CD4-positive, alpha-beta T cell treated with Interleukin-15 for 1 hour (primary cell): ENCODE results near the gene OR52N4.
"Not testable (repeated sequence)": the region's sequence is repeated elsewhere in the genome, so short reads cannot be mapped to it uniquely, and the experiment has no call there.

Source experiments
- DNase-seq: peaks from one replicate; pipeline ENCODE4 v3.0.0-alpha.2; 2020

The OR52N4 gene

GRCh38 chr11:5753943-5754342, at the start of gene OR52N4:
Gene OR52N4 (plus strand): TSS chr11:5754243. CDS start chr11:5754741, 498 bp downstream.
- no peak for DNase-seq

- no peak for DNase-seq
Observed at GRCh38 chr11:5705688-5706087, 48.4 kb upstream of the OR52N4 start.

- no peak for DNase-seq
Observed at GRCh38 chr11:5712507-5712906, 41.5 kb upstream of the OR52N4 start.

- no peak for DNase-seq
Observed at GRCh38 chr11:5713695-5714094, 40.3 kb upstream of the OR52N4 start.

GRCh38 chr11:5716518-5716917, 37.5 kb upstream of the OR52N4 start:
- not testable (repeated sequence) for DNase-seq

GRCh38 chr11:5719703-5720495, 34.1 kb upstream of the OR52N4 start:
- DNase-seq, result no peak

GRCh38 chr11:5722622-5723021, 31.4 kb upstream of the OR52N4 start:
- DNase-seq, result no peak

- no peak for DNase-seq
Observed at GRCh38 chr11:5726351-5726750, 27.7 kb upstream of the OR52N4 start.

GRCh38 chr11:5727691-5728090, 26.4 kb upstream of the OR52N4 start:
- no peak for DNase-seq

GRCh38 chr11:5736396-5736795, 17.6 kb upstream of the OR52N4 start, which contains the start of gene OR56B1:
Gene OR56B1 (plus strand): TSS chr11:5736448. CDS start chr11:5736517, 69 bp downstream.
- no peak for DNase-seq

GRCh38 chr11:5737091-5737490, 17.0 kb upstream of the OR52N4 start:
- no peak for DNase-seq

GRCh38 chr11:5737670-5738392, 16.2 kb upstream of the OR52N4 start:
- no peak for DNase-seq

GRCh38 chr11:5738431-5738830, 15.6 kb upstream of the OR52N4 start:
- no peak for DNase-seq

- DNase-seq, result no peak
Observed at GRCh38 chr11:5746614-5747013, 7.4 kb upstream of the OR52N4 start.

GRCh38 chr11:5749836-5750235, 4.2 kb upstream of the OR52N4 start:
- no peak for DNase-seq

- DNase-seq, result no peak
Observed at GRCh38 chr11:5767056-5767455, 13.0 kb downstream of the OR52N4 start.

GRCh38 chr11:5783255-5783654, 29.2 kb downstream of the OR52N4 start, which contains the start of gene OR52N5:
Gene OR52N5 (minus strand): TSS chr11:5783355. CDS start chr11:5778634, 4,721 bp downstream.
- no peak for DNase-seq

GRCh38 chr11:5791165-5791564, 37.1 kb downstream of the OR52N4 start, which contains the start of gene OR52N1:
Gene OR52N1 (minus strand): TSS chr11:5791265. CDS start chr11:5788816, 2,449 bp downstream.
- no peak for DNase-seq

- DNase-seq, result no peak
Observed at GRCh38 chr11:5796541-5796940, 42.5 kb downstream of the OR52N4 start.

GRCh38 chr11:5803982-5804381, 49.9 kb downstream of the OR52N4 start:
- DNase-seq, result no peak
